Epithelial cell of esophagus (primary cell): ENCODE data around the gene KCNA5.

Experiments
- DNase-seq: peaks from one replicate; pipeline ENCODE4 v3.0.0; 2010; ENCODE audit warnings: low read depth
- H3K4me3 ChIP-seq: 2 replicates; pipeline ENCODE4 v1.5.1; 2011; ENCODE audit warnings: mild to moderate bottlenecking, low read length, control low read depth
- CTCF ChIP-seq: IDR thresholded peaks from 2 replicates; pipeline ENCODE4 v1.5.1; 2011; ENCODE audit warnings: low read depth, mild to moderate bottlenecking, low read length, control low read depth, inconsistent platforms; ENCODE audit not compliant: insufficient read depth; ENCODE audit errors: missing control alignments

The KCNA5 gene

DNA sequence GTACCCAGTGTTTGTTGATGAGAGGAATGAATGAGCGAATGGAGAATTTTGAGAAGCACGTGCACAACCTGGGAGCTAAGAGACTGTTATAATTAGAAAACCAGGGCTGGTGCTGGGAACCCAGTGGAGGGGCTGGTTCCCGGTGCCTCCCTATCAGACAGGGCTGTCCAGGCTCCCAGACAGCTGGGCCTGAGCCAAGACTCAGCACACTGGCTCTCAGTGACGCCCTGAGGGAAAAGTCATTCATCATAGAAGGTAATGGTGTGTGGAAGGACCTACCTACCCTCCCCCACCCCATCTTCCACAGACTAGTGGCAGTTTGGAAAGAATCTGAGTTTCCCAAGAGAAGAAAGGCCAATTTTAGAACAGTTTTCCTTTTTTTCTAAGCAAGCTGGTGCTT is 34.7 kb downstream of the KCNA5 start:
- DNase-seq, result no peak
- no peak overlapping the region for H3K4me3 ChIP-seq
- TF ChIP-seq CTCF, result no peak

GRCh38 chr12:5081016-5081415 is 37.3 kb downstream of the KCNA5 start:
- no peak for DNase-seq
- TF ChIP-seq CTCF, result no peak
- no peak overlapping the region for H3K4me3 ChIP-seq

DNA sequence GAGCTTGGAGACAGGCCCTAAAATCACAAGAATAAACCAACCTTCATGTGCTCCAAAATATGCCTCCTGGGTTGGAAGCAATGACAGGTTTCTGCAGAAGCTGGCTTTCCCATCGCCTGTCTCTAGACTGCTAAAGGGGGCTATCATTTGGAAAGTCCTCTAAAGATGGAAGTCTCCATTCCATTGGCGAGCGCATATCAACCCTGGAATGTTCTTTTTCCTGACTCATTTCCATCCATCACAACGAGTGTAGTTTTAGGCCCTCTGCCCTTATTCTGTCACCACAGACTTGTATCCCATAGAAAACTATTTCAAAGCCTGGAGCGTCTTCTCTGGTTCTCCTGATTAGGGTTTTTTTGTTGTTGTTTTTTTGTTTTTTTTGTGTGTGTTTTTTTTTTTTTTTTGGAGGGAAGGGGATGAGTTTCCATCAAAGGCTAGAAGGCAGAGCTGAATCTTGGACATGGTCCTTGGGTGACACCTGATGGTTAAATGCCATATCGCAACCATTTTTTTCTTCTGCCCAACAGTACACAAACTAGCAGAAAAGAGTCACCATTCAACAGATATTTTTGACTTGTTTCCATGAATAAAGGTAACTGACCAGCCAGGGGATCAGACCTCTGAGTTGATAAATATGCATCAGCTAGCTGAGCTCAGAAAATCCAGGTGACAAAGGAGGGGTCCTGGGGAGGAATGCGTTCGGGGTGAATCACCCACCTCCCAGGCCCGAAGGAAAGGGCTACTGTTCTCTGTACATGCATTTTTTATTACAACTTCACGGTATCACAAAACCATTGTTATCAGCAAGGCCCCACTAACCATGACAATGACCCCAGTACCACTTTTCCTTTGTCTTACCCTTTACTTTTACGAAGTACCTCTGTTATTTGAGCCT is 40.5 kb downstream of the KCNA5 start:
- H3K4me3 ChIP-seq, result no peak overlapping the region
- TF ChIP-seq CTCF, result peak; percentile 68
- DNase-seq, result peak; percentile 48

- DNase-seq, result no peak
Observed at GRCh38 chr12:5085896-5086295, 42.2 kb downstream of the KCNA5 start.

DNA sequence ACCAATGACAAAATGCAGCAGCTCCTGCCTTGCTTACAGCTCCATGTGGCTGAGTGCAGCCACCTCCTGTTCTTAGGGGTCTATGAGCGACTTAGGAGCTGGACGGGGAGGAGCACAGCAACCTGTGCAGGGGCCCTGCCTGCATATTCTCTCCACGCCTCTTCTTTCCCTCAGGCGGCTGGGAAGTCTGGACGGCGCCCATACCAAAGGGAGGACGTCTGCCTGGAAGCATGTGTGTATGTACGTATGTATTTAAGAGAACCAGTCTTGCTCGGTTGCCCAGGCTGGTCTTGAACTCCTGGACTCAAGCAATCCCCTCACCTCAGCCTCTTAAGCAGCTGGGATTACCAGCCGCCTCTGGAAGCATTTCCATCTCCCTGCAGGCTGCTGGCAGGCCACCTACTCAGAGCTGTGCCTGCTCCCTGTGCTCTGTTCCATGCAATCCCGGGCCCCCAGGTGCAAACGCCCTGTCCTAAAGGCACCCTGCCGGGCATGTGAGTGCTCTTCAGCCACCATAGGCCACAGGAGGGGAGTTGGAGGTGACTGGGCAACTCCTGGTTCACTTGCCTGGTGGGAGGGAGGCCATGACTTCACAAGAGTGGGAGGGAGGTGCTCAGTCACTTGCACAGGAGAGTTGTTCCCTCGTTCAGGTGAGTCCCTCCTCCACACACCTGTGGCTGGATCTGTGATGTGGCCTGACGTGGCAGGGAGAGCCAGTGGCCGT is 44.3 kb downstream of the KCNA5 start:
- DNase-seq, result no peak
- TF ChIP-seq CTCF, result no peak
- no peak overlapping the region for H3K4me3 ChIP-seq

More at GRCh38 chr12:5085896-5086295, 42.2 kb downstream of the KCNA5 start:
- no peak for TF ChIP-seq CTCF
- no peak overlapping the region for H3K4me3 ChIP-seq

DNA sequence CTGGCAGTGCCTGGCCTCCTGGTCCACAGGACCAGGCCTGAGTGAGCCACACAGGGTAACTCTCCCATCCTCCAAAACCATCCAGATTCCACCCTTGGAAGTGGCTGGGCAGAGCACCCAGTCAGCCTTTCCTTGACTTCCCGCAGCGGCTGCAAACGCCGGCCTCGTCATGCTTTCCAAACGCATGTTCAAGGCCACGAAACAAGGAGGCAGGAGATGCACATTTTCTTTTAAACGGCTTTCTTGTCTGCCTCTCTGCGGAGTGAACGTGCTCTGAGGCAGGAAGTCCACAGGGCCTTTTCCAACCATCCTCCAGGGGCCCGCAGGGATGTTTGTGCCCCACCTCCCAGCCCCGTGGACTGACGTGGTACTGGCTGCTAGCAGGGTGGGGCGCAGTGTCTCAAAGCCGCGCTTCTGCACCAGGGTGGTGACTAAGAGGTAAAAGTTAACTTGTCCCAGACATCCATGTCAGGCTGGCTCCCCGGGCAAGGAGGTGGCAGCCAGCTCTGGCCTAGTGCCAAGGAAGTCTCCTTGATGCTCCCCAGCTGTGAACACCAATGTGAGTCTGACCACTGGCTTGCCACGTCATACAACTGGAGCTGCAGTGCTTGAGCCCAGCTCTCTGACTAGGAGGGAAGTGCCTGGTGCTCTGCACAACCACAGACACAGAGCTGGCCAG is 45.0 kb downstream of the KCNA5 start:
- TF ChIP-seq CTCF, result no peak
- H3K4me3 ChIP-seq, result no peak overlapping the region

More for the DNA sequence above, 45.0 kb downstream of the KCNA5 start:
- no peak for DNase-seq
